ENCODE measurements around the gene SLC13A1. TPM values are rescaled to one million over a fixed set of nuclear protein-coding genes. Genes with fewer than 3 reads are reported as not detected.
A peak's percentile ranks its signal among the peaks of the same experiment; 100 is the strongest.
"Not testable (repeated sequence)": the region's sequence is repeated elsewhere in the genome, so short reads cannot be mapped to it uniquely, and the experiment has no call there.

The SLC13A1 gene
- total RNA-seq (2014; rRNA removed; shearing (Covaris generic); ENCODE audit: low replicate concordance), result not detected in 2 replicates

- no peaks in the 10 kb centered on the region for H3K36me3 ChIP-seq
- no peaks in the 10 kb centered on the region for H3K9me3 ChIP-seq
- H3K27me3 ChIP-seq, result no peaks in the 10 kb centered on the region
- no peak within 1 kb of the TSS for H3K4me3 ChIP-seq
- no peak for DNase-seq
These were observed at the start of gene SLC13A1 for GRCh38 chr7:123199883-123200282. Gene SLC13A1, minus strand, starts transcription at chr7:123199969. Its CDS starts 23 bp downstream, at chr7:123199946.

GRCh38 chr7:123244768-123245167, 45.0 kb upstream of the SLC13A1 start:
- H3K36me3 ChIP-seq, result no peaks in the 10 kb centered on the region
- no peak overlapping the region for H3K4me3 ChIP-seq
- no peaks in the 10 kb centered on the region for H3K27me3 ChIP-seq
- no peak for DNase-seq
- H3K9me3 ChIP-seq, result no peaks in the 10 kb centered on the region

- Histone ChIP-seq H3K4me3 (no peak overlapping the region), H3K27me3 (no peaks in the 10 kb centered on the region), H3K9me3 (no peaks in the 10 kb centered on the region), H3K36me3 (no peaks in the 10 kb centered on the region)
- no peak for DNase-seq
These were observed 42.8 kb upstream of the SLC13A1 start for GRCh38 chr7:123242467-123243092.

GRCh38 chr7:123241809-123242208, 42.0 kb upstream of the SLC13A1 start:
- Histone ChIP-seq H3K9me3 (no peaks in the 10 kb centered on the region), H3K4me3 (no peak overlapping the region), H3K36me3 (no peaks in the 10 kb centered on the region), H3K27me3 (no peaks in the 10 kb centered on the region)
- DNase-seq, result no peak

- no peak overlapping the region for H3K4me3 ChIP-seq
- no peaks in the 10 kb centered on the region for H3K36me3 ChIP-seq
- DNase-seq, result no peak
- H3K27me3 ChIP-seq, result no peaks in the 10 kb centered on the region
- no peaks in the 10 kb centered on the region for H3K9me3 ChIP-seq
These were observed 31.5 kb upstream of the SLC13A1 start for GRCh38 chr7:123231021-123232000.

- no peak for DNase-seq
- Histone ChIP-seq H3K9me3 (no peaks in the 10 kb centered on the region), H3K4me3 (no peak overlapping the region), H3K27me3 (no peaks in the 10 kb centered on the region), H3K36me3 (no peaks in the 10 kb centered on the region)
These were observed 30.8 kb upstream of the SLC13A1 start for GRCh38 chr7:123230603-123231002.

GRCh38 chr7:123230147-123230546, 30.4 kb upstream of the SLC13A1 start:
- Histone ChIP-seq H3K27me3 (no peaks in the 10 kb centered on the region), H3K36me3 (no peaks in the 10 kb centered on the region), H3K9me3 (no peaks in the 10 kb centered on the region), H3K4me3 (no peak overlapping the region)
- no peak for DNase-seq

- H3K9me3 ChIP-seq, result no peaks in the 10 kb centered on the region
- DNase-seq, result no peak
- no peaks in the 10 kb centered on the region for H3K36me3 ChIP-seq
- no peaks in the 10 kb centered on the region for H3K27me3 ChIP-seq
- H3K4me3 ChIP-seq, result no peak overlapping the region
These were observed 29.7 kb upstream of the SLC13A1 start for GRCh38 chr7:123229426-123229825.

GRCh38 chr7:123227666-123228065, 27.9 kb upstream of the SLC13A1 start:
- not testable (repeated sequence) for H3K27me3 ChIP-seq, H3K36me3 ChIP-seq, DNase-seq, H3K4me3 ChIP-seq, H3K9me3 ChIP-seq

- peak; percentile 12 for DNase-seq
- Histone ChIP-seq H3K27me3 (no peaks in the 10 kb centered on the region), H3K4me3 (no peak overlapping the region), H3K36me3 (no peaks in the 10 kb centered on the region), H3K9me3 (no peaks in the 10 kb centered on the region; the same call in 1 of the 2 replicates)
These were observed 20.6 kb upstream of the SLC13A1 start for GRCh38 chr7:123220396-123220795.

- Histone ChIP-seq H3K27me3 (no peaks in the 10 kb centered on the region), H3K9me3 (no peaks in the 10 kb centered on the region; the same call in 1 of the 2 replicates), H3K36me3 (no peaks in the 10 kb centered on the region), H3K4me3 (no peak overlapping the region)
- no peak for DNase-seq
These were observed 19.1 kb upstream of the SLC13A1 start for GRCh38 chr7:123218866-123219265.

- H3K27me3 ChIP-seq, result no peaks in the 10 kb centered on the region
- H3K4me3 ChIP-seq, result no peak overlapping the region
- H3K36me3 ChIP-seq, result no peaks in the 10 kb centered on the region
- H3K9me3 ChIP-seq, result no peaks in the 10 kb centered on the region; the same call in 1 of the 2 replicates
- no peak for DNase-seq
These were observed 17.1 kb upstream of the SLC13A1 start for GRCh38 chr7:123216825-123217224.

GRCh38 chr7:123215350-123215749, 15.6 kb upstream of the SLC13A1 start:
- H3K36me3 ChIP-seq, result no peaks in the 10 kb centered on the region
- DNase-seq, result no peak
- no peak overlapping the region for H3K4me3 ChIP-seq
- no peaks in the 10 kb centered on the region; the same call in 1 of the 2 replicates for H3K9me3 ChIP-seq
- no peaks in the 10 kb centered on the region for H3K27me3 ChIP-seq

- no peak for DNase-seq
- Histone ChIP-seq H3K36me3 (no peaks in the 10 kb centered on the region), H3K4me3 (no peak overlapping the region)
These were observed 11.8 kb upstream of the SLC13A1 start for GRCh38 chr7:123211545-123211944.

GRCh38 chr7:123210986-123211385, 11.2 kb upstream of the SLC13A1 start:
- Histone ChIP-seq H3K36me3 (no peaks in the 10 kb centered on the region), H3K9me3 (no peaks in the 10 kb centered on the region; the same call in 1 of the 2 replicates), H3K4me3 (no peak overlapping the region), H3K27me3 (no peaks in the 10 kb centered on the region)
- no peak for DNase-seq

More at GRCh38 chr7:123211545-123211944, 11.8 kb upstream of the SLC13A1 start:
- Histone ChIP-seq H3K27me3 (no peaks in the 10 kb centered on the region), H3K9me3 (no peaks in the 10 kb centered on the region; the same call in 1 of the 2 replicates)

GRCh38 chr7:123209786-123210185, 10.0 kb upstream of the SLC13A1 start:
- Histone ChIP-seq H3K36me3 (no peaks in the 10 kb centered on the region), H3K27me3 (no peaks in the 10 kb centered on the region), H3K4me3 (no peak overlapping the region), H3K9me3 (no peaks in the 10 kb centered on the region)
- DNase-seq, result no peak

GRCh38 chr7:123208793-123209192, 9.0 kb upstream of the SLC13A1 start:
- H3K9me3 ChIP-seq, result no peaks in the 10 kb centered on the region
- no peak overlapping the region for H3K4me3 ChIP-seq
- no peaks in the 10 kb centered on the region for H3K27me3 ChIP-seq
- H3K36me3 ChIP-seq, result no peaks in the 10 kb centered on the region
- no peak for DNase-seq
